HEK293T (cell line): Measurements from ENCODE around the gene POLG.

Experiments used
- FOXA1 ChIP-seq: fragments of 450-650 bp; IDR thresholded peaks from 2 replicates; pipeline ENCODE4 v1.6.1; 2016; ENCODE audit warnings: mild to moderate bottlenecking
- FOXK2 ChIP-seq: fragments of 450-650 bp; IDR thresholded peaks from 2 replicates; pipeline ENCODE4 v1.6.1; 2016; ENCODE audit warnings: mild to moderate bottlenecking
- L3MBTL2 ChIP-seq: fragments of 450-650 bp; conservative IDR thresholded peaks from 2 replicates; pipeline ENCODE4 v1.6.1; 2016; ENCODE audit warnings: mild to moderate bottlenecking
- LEF1 ChIP-seq: fragments of 450-650 bp; IDR thresholded peaks from 2 replicates; pipeline ENCODE4 v1.6.1; 2017; ENCODE audit warnings: mild to moderate bottlenecking, borderline replicate concordance
- SUZ12 ChIP-seq: fragments of 450-650 bp; IDR thresholded peaks from 2 replicates; pipeline ENCODE4 v1.6.1; 2016; ENCODE audit warnings: mild to moderate bottlenecking
- TARDBP ChIP-seq: fragments of 450-650 bp; IDR thresholded peaks from 2 replicates; pipeline ENCODE4 v1.6.1; 2016
- ZNF384 ChIP-seq: fragments of 450-650 bp; IDR thresholded peaks from 2 replicates; pipeline ENCODE4 v1.6.1; 2016

GRCh38 chr15:89370120-89370977, 35.7 kb upstream of the POLG start:
- TF ChIP-seq TARDBP = no peak
- TF ChIP-seq SUZ12 = no peak
- TF ChIP-seq ZNF384 = no peak
- TF ChIP-seq FOXK2 = no peak
- TF ChIP-seq L3MBTL2 = no peak
- TF ChIP-seq FOXA1 = no peak
- TF ChIP-seq LEF1 = no peak
